ENCODE results near the gene ICAM2.

DNA sequence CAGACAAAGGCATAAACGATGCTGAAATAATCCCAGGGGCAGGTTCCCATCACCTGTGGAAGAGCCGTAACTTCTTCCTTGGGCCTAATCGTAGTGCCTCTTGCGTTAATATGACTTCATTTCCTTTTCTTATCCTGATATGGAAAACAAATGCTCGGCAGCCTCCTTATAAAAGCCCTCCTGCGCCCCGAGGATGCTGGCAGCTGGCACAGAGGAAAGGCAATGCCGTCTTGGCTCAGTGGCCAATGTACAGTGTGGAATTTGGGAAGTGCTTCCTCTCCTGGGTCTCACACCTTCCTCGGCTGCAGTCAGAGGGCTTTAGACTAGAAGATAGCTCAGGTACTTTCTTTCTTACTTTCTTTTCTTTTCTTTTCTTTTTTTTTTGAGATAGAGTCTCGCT lies 51.2 kb downstream of the ICAM2 start:
- TF ChIP-seq CTCF (IDR thresholded peaks at IDR 0.05) (no peak), TAF1 (IDR thresholded peaks at IDR 0.05; ENCODE audit: borderline replicate concordance, low read depth, low read length) (no peak), CHD2 (IDR thresholded peaks at IDR 0.05; ENCODE audit: low read length, partially characterized antibody) (no peak)
- TF ChIP-seq, protein P1, sequence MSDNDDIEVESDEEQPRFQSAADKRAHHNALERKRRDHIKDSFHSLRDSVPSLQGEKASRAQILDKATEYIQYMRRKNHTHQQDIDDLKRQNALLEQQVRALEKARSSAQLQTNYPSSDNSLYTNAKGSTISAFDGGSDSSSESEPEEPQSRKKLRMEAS (IDR thresholded peaks at IDR 0.05; ENCODE audit: low read depth): no peak

Measured in SK-N-SH (cell line).